ENCODE data around the gene ING1.
"Not testable (repeated sequence)": the region's sequence is repeated elsewhere in the genome, so short reads cannot be mapped to it uniquely, and the experiment has no call there.

ING1 gene

DNA sequence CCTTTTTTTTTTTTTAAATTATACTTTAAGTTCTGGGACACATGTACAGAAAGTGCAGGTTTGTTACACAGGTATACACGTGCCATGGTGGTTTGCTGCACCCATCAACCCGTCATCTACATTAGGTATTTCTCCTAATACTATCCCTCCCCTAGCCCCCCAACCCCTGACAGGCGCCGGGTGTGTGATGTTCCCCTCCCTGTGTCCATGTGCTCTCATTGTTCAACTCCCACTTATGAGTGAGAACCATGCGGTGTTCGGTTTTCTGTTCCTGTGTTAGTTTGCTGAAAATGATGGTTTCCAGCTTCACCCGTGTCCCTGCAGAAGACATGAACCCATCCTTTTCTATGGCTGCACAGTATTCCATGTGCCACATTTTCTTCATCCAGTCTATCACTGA lies 17.7 kb upstream of the ING1 start:
- not testable (repeated sequence) for DNase-seq (ENCODE audit: low spot score)

DNA sequence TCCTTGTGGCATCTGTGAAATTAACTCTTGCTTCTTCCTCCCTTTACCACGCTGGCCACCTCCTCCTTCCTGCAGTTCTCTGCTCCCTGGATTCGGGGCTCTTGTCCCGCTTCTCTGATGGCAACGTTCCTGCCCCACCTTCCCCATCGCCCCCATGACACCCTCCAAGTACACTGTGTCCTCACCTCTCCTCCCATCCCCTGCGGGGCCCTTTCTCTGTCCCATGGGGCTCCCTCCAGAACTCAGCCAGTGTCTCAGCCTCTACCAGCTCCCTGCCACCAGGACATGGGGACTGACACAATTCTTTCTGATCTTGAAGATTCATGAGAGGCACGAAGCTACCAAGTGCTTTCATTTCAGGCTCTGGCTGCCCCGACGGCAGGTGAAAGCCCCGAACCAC lies 16.7 kb upstream of the ING1 start:
- no peak for DNase-seq (ENCODE audit: low spot score)

DNA sequence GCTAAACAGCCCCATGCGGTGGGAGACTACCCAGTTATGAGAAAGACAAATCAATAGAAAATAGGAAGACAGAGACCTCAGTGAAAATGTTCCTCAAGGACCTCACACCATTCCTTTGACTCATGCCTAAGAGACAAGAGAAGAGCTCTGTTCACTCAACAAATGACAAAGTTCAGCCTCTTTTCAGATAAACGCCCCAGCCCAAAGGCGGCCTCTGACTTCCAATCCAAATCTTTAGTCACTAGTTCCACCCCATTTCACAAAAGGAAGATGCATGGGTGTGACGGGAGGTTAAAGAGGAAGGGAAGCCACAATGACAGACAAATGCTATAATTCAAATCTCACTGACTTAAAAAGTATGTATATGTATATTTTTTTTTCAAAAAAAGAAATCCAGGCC lies 15.7 kb upstream of the ING1 start:
- no peak for DNase-seq (ENCODE audit: low spot score)

DNA sequence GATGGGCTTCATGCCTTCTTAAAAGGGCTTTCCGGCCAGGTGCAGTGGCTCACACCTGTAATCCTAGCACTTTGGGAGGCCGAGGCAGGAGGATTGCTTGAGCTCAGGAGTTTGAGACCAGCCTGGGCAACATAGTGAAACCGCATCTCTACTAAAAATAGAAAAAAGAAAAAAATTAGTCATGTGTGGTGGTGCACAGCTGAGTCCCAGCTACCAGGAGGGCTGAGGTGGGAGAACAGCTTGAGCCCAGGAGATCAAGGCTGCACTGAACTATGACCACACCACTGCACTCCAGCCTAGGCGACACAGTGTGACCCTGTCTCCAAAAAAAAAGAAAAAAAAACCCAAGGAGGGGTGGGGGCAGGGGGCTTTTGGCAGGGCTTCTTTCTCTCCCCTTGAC lies 14.8 kb upstream of the ING1 start:
- DNase-seq (ENCODE audit: low spot score), result no peak

DNA sequence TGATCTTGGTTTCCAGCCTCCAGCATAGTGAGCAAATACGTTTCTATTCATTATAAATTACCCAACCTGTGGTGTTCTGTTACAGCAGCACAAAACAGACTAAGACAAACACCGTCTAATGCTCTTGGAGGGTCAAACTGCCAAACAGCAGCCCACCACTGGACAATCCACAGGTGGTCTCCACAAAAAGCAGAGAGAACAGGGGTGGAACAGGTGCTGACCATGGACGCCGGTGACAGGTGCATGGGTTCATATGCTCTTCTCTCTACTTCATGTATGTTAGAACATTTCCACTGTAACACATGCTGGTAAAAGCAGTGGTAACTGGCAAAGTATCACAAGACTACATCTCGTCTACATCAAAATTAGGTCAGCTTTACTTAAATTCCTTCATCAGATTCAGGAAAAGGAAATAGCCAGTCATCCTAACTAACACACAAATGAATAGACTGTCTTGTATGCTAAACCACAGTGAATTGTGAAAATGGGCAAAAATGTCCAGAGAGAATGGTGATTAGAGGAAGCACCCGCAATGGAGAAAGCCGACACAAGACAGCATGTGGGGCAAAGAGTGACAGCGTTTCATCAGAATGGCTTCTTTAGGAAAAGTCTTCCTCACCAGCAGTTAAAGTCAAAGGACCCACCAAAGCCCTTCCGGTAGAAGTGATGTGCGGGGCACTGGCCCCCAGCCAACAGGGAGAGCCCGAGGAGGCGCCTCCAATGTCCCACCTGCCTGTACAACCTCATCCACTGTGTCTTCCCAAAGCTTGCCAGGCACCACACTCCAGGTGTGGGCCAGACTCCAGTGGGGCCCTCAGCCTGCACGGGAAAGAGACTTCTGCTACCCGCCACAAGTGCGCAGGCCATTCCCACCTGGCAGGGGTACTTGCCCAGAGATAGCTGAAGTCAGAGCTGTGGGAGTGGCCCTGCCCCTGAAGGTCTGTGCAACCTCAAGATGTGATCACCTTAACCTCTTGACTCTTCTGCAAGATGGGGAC lies 14.1 kb upstream of the ING1 start:
- DNase-seq (ENCODE audit: low spot score), result no peak

DNA sequence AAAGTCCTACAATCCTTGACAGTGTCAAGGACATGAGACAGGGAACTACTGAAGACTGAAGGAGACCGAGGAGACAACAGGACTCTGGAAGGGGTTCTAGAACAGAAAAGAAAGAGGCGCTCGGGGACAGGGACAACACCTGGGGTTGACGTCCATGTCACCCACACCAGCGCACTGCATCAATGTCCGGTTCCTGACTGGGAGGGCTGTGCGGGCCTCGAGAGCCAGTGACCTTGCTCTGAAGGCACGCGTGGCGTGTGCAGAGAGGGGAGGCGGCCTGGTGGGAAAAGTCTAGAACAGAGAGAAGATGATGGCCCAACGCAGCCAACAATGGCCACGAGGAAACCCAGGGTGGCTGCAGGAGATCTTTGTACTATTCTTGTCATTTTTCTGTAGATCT lies 13.3 kb upstream of the ING1 start:
- DNase-seq (ENCODE audit: low spot score), result no peak

DNA sequence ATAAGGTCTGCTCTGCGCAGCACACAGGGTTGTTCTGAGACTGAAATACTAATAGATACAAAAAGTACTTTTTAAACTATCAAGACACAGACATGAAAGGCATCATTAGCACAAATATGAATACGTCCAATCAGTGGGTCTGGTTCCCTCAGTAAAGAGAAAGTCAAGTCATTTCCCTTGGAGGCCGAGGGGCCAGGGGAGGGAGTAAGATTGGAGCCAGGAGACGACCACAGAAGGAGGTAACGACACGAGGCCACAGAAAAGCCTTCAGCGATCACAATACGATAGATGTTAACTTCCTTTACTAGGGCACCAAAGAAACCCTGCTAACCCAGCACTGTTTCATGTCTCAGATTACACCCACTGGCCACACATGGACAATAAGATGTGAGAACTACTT lies 12.9 kb upstream of the ING1 start:
- no peak for DNase-seq (ENCODE audit: low spot score)

DNA sequence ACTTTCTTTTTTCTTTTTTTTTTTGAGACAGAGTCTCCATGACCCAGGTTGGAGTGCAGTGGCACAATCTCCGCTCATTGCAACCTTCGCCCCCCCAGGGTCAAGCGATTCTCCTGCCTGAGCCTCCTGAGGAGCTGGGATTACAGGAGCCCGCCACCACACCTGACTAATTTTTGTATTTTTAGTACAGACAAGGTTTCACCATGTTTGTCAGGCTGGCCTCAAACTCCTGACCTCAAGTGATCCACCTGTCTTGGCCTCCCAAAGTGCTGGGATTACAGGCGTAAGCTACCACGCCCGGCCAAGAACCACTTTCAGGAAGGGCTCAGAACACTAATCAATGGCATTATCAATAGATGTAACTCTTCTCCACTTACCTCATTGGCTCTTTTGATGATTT lies 12.4 kb upstream of the ING1 start:
- not testable (repeated sequence) for DNase-seq (ENCODE audit: low spot score)

DNA sequence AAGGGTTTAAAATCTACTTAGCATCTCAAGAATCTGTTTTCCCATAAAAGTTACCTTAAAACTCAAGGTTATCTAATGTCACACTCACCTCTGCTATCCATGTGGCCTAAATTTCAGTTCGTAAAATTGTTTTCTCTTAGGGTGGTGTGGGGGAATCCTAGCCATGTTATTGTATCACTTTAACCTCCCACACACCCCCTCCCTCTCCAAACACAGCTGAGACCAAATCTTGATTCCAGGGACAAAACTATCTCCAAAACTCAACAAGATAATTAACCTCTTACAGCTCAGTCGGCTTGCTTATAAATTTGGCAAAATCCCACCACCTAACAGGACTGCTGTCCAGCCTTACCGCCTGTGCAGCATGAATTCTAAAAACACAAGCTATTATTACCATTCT lies 11.4 kb upstream of the ING1 start:
- DNase-seq (ENCODE audit: low spot score), result no peak

DNA sequence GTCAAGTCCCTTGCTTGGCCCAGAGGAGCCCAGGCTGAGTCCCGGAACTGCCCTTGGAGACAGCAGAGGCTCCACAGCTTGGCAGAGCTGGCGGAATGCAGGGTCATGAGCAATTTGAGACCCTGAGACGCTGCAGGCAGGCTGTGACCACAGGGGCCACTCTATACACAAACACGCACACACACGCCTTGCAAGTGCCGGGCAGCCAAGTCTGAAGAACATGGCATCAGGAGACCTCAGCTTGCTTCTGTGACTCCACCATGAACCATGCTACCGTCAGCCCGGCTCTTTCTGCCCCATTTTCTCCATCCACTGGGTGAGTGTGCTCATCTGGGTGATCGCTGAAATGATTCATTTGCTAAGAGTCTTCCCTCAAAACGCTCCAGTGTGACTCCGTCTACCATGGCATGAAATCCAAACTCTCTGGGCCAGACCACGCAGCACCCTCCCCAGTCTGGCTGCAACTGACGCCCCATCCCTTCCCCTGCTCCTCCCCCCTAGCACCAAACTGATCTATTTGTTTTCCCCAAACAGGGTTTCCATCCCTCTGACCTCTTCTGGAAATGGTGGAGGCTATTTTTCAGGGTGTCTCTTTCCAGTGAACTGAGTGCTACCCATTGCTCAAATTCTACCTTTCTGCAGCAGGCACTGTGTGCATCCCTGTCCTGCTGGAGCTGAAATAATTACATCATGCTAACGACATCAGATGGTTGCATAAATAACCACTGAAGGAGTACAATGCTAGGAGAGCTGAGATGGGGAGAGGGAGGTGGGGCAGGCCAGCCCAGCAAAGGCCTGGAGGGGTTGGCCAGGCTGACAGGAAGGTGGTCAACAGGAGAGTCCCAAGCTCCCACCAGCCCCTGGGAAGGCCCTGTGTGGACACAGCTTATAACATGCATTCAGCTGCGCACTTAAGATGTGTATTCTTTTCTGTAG lies 10.6 kb upstream of the ING1 start:
- no peak for DNase-seq (ENCODE audit: low spot score)

DNA sequence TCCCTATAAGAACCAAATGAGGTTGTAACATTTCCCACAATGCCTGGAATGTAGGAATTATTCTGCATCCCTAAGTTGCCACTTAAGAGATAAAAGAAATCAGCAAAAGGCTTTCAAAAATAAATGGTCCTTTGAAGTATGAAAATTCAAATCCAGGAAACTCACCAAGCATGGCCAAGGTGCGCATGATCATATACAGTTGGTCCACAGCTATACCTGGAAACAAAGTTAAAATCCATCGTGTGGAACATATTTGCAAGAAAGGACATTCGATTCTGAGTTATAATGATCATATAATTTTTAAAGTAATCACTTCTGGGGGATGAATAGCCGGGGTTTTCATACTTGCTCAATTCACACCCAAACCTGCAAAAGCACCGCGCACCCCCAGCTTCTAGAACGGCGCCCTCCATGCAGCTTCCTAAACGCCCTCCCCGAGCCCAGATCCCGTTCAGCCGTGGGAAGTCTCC lies 8.1 kb upstream of the ING1 start:
- DNase-seq (ENCODE audit: low spot score), result no peak

DNA sequence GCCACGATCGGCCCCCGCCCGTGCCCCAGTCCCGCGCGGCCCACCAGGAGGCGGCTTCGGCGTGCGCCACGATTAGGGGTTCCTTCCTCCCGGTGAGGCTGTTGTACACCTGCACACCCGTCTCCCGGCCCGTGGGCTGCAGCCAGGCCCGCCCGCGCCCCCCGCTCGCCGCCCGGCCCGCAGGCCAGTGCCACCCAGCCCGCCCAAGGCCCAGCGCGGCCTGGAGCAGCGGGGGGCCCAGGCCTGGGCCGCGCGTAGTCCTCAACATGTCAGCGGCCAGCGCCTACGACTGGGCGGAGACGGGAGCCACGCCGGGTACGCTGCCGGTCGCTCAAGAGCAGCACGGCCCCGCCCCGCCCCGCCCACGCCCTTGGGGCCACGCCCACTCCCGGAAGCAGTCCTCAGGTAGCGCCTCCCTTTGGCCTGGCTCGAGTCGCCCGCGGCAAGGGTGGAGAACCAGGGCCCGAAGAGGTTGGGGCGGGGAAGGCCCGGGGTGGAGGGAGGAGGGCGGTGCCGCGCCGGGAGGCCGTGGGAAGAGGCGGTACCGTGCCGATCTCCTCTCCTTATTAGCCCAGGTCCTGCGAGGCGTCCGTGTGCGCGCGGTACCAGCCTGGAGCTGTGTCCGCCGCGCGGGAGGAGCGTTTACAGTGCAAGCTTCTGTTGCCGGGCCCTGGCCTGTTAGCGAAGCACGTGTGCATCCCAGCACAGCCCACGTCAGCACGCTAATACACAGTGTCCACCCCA lies 7.5 kb upstream of the ING1 start, which contains the start of gene CARS2:
Gene CARS2 (minus strand): TSS at position 291 of the 744 bp plus-strand sequence. CDS start 23 bp downstream, at position 268.
- peak; percentile 97 for DNase-seq (ENCODE audit: low spot score)

DNA sequence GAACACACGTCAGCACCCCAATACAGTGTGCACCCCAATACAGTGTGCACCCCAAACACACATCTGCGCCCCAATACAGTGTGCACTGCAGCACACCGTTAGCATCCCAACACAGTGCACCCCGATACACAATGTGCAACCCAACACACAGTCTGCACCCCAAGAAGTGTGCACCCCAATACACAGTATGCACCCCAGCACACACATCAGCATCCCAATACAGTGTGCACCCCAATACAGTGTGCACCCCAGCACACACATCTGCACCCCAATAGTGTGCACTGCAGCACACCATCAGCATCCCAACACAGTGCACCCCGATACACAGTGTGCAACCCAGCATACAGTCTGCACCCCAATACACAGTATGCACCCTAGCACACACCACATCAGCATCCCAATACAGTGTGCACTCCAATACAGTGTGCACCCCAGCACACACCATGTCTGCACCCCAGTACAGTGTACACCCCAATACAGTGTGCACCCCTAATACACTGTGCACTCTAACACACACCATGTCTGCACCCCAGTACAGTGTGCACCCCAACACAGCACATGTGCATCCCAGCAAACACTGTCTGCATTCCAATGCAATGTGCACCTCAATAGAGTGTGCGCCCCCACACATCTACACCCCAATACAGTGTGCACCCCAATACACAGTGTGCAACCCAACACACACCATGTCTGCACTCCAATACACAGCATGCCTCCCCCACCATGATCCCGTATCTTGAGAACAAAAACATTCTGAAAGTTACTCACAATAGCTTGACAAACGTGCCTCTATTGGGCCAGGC lies 6.7 kb upstream of the ING1 start:
- no peak for DNase-seq (ENCODE audit: low spot score)

DNA sequence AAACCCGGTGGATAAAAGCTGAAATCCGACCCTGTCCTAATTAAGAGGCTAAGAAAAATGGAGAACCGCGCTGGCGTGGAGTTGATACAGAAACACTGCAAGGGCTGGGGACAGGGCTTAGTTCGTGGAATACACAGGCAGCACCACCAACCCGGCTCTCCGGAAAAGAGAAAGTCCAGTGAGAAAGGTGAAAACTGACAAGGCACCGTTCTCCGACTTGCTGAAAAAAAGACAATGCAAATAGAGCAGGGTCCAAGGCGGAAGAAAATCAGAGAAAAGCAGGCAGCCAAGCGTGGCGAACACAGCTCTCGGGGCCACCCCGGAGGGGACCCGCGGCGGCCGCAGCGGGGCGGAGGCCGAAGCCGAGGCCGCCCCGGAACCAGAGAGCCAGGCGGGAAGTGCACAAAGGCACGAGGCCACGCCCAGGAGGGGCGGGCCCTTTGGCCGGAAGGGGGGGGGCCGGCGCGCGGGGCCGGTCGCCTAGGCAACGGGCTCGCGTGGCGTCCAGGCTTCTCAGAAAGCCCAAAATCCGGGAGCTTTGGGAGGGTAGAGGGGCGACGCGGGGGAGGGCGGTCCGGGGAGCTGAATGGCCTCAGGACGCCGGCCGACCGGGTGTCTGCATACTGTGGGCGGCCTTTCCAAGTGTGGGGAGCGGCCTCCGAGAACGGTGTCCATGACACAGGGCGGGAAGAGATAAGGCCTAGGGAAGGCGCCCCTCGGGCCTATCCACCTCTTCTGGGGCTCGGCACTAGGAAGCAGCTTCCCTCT lies 1.2 kb upstream of the ING1 start:
- DNase-seq (ENCODE audit: low spot score), result peak; percentile 87

DNA sequence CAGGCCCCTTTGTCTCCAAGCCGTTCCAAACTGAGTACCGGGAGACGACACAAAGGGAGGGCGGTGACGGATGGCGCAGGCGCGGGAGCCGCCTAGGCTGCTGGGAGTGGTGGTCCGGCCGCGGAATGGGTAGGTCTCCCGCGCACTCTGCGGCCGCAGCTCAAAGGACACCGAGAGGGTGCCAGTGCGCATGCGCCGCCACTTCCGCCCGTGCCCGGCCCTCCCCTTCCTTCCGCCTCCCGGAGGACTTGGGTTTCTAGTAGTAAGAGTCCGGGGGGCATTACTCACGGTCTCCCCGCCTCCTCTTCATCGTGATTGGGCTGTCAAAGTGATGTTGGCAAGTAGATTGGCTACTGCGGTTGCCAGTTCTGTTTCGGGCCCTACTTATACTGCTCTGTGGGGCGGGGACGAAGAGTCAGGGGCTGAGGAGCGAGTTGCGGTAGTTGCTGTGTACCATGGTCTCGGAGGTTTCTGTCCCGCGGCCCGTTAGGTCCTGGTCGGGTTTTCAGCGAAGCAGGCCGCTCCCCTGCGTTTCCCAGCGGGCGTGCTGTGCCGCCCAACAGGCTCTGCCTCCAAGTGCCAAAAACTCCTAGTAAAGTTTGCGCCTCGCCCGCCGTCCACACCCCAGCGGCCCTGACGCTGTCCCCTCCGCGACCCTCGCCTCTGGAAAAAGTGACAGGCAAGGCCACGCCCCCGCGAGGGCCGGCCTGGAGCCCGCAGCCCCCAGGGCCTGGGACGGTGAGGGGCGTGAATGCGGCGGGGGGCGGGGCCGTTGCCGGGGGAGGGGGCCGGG lies 455 bp upstream of the ING1 start:
- peak; percentile 86 for DNase-seq (ENCODE audit: low spot score)

DNA sequence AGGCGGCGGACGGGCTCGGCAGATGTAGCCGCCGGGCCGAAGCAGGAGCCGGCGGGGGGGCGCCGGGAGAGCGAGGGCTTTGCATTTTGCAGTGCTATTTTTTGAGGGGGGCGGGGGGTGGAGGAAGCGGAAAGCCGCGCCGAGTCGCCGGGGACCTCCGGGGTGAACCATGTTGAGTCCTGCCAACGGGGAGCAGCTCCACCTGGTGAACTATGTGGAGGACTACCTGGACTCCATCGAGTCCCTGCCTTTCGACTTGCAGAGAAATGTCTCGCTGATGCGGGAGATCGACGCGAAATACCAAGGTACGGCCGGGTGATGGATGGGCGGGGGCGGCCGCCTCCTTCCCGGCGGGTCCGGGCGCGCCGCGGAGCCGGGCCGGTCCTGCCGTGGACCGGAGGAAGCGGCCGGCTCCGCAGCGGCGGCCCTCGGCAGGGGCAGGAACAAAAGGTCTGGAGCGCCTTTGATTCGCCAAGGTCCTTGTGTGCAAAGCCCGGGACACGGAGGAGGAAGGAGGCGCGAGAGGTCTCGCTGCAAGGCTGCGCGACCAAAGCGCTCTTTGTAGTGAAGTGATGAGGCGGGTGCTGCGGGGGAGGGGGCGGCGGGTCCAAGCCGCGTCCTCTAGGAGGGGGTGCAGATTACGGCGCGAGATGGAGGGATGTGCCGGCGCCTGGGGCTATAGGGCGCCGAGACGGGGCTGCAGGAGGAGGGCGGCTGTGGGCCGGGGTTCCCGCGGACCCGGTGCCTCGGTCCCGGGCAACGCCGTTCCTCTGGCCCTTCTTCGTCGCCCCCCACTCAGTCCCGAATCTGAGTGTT lies 689 bp downstream of the ING1 start:
- DNase-seq (ENCODE audit: low spot score), result no peak

DNA sequence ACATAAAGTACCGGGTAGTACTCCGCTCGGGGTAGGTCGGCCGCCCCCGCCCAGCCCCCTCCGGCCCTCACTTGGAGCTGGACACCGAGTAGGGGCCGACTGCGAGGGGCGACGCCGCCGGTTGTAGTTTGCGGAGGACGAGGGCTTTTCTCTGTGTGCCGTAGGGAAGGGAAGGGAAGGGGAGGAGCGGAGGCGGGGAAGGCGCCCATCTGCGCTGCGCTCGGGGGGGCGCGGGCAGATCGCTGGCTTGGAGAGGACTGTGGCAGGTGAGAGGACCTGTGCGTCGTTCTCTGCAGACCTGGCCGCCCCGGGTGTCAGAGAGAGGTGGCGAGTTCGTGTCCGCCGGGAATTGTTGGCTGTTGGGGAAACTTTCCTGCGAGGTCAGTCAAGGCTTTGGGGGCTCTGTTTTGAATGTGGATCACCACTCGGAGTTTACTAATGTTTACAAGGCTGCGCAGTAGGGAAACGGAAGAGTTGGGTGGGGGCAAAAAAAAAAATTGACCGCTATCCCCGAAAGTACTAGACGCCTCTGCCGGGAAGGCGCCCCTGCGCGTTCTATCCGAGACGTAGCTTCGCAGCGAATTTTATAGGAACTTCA lies 1.4 kb downstream of the ING1 start:
- DNase-seq (ENCODE audit: low spot score), result no peak

All from iPS-NIHi11 (cell line).